GM19468 (cell line): ENCODE data around the gene RABIF.

ENCODE experiments used
- ATAC-seq: cut with Tn5 transposase; IDR thresholded peaks from one replicate; pipeline ENCODE4 v1.9.1; 2021; ENCODE audit warnings: mild to moderate bottlenecking, moderate library complexity, moderate number of reproducible peaks; ENCODE audit not compliant: unreplicated experiment; ENCODE audit errors: extremely low read depth

RABIF gene

DNA sequence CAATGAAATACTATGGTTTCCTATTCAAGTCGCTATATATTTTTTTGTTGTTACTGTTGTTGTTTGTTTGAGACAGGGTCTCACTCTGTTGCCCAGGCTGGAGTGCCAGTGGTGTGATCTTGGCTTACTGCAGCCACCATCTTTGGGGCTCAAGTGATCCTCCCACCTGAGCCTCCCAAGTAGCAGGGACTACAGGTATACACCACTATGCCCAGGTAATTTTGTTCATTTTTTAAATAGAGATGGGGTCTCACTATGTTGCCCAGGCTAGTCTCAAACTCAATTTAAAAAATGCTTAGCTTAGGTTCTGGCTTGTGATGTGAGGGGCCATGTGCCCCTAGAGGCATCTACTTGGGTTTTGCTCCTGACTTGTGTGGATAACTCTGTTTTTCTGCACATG lies 9.8 kb downstream of the RABIF start:
- ATAC-seq, result no peak

DNA sequence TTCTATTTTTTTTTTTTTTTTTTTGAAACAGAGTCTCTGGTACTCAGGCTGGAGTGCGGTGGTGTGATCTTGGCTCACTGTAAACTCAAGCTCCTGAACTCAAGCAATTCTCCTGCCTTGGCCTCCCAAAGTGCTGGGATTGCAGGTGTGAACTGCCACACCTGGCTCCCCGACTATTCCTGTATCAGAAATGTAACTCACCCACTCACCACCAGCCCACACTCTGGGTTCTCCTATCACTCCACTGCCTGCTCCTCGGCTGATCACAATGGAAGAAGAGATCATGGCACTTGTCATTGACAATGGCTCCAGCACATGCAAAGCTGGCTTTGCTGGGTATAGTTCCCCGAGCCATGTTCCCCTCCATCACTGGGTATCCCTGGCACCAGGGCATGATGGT lies 15.9 kb downstream of the RABIF start:
- ATAC-seq, result no peak

DNA sequence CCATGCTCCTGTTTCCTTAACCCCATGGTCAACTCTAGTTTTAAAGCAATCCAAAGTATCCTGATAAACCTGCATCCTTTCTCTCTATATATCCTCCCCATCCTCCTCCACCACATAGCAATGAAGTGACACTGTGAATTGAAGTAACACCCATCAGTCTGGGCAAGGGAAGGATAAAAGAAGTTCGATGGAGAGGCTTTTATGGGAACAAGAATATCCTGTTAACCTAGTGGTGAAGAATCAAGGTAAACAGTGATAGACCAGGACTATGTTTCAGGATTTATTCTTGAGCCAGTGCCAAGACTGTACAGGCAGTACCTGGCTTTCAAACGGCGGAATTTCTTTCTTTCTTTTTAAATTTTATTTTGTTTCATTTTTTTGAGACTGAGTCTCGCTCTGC lies 17.6 kb downstream of the RABIF start:
- no peak for ATAC-seq

DNA sequence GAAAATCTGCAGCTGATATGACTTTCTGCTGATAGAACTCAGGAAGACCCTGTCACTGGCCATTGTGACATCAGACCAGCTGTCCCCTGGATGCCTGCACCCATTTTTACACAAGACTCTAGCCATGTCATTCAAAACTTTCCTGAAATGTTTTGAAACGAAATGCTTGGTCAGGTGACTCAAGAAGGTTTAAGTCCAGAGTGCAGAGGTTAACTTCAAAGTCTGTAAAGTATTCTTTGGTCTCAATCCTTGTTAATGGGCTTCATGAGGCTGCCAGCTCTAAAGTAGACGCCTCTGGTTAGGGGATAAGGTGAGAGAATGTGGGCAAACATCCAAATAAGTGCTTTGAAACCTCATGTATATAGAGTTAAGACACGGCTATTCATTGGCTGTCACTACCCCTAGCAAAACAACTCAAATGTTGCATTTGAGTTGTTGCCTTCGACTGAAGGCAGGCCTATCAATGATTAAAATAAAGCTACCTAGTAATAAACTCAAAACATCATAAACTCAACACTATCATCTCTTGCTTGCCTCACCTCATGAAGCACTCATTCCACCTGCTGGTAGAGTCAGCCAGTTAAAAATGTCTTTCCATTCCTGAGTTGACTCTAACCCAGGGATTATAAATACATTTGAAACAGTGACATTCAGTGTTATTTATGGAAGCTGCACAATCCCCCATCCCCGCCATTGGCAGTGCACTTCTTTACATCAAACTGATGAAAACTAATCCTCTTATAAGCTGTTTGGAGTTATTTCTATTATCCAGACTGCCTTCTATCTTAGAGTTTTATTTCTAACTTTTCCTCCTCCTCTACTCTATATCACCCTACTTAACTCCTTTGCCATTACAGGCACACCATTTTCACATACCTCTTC lies 26.0 kb downstream of the RABIF start:
- no peak for ATAC-seq

GRCh38 chr1:202861420-202862132 lies 27.4 kb downstream of the RABIF start:
- ATAC-seq, result no peak

DNA sequence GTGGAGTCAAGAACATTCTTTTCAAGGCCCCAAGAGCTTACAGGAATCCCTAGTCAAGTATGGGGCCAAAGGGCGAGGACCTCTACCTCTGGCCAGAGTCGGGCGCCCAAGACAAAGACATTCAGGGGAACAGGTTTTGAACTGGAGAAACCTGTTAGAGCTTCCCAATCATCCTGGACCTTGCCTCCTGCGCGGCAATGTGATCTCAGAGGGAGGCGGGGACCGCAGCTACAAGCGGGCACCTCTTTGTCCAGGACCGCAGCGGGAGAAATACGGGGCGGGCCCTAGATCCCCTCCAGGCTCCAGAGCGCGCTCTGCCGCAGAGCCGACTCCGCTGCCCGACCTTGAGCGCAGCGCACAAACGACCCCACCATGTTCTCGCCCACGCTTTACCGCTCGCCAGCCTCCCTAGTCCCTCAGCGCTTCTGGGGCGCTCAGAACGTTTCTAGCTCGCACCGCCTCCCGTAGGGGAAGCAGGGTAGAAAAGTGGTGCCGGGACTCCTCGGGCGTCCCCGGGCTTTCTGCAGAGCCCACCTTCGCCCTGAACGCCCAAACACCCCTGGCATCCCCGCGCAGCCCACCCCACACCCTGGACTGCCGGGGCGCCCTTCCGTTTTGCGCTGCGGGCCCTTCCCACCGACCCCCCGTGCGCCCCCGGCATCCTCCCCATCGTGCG lies 28.1 kb downstream of the RABIF start:
- ATAC-seq, result no peak

DNA sequence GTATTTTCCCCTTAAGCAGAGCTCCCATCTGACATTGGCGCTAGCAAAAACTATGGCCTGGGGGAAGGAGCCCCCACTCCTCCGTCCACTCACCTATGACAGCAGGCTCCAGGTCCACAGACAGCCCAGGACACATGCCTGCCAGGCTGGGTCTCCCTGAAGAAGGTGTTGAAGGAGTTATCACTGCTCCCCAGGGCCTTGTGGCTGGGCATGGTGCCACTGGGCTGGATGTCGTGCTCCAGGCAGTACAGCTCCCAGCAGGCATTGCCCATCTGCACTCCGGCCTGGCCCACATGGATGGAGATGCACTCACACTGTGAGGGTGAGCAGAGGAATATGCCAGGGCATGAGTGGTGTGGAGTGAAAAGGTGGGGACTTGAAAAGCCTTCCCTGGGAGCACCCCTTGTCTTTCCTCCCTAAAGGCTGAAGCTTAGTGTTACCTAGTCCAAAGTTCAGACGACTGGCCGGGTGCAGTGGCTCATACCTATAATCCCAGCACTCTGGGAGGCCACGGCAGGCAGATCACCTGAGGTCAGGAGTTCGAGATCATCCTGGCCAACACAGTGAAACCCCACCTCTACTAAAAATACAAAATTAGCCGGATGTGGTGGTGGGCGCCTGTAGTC lies 30.0 kb downstream of the RABIF start:
- ATAC-seq, result no peak

DNA sequence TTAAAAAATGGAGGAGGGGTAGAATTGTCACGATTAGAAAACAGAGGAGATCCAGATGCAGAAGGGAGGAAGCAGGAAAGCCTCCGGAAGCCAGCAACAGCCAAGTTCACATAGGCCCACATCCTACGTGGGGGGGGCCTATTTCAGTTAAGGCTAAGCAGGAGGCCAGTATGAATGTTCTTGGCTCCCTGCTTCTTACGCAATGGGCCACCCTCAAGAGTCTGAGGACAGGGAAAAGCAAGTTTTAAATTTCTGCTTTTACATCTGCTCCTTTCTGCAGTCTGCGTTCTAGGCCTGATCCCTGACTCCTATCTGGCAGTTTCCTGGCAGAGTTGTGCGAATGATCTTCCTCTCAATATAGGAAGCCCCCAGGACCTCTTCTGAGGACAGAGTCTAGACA lies 30.6 kb downstream of the RABIF start:
- ATAC-seq, result no peak

DNA sequence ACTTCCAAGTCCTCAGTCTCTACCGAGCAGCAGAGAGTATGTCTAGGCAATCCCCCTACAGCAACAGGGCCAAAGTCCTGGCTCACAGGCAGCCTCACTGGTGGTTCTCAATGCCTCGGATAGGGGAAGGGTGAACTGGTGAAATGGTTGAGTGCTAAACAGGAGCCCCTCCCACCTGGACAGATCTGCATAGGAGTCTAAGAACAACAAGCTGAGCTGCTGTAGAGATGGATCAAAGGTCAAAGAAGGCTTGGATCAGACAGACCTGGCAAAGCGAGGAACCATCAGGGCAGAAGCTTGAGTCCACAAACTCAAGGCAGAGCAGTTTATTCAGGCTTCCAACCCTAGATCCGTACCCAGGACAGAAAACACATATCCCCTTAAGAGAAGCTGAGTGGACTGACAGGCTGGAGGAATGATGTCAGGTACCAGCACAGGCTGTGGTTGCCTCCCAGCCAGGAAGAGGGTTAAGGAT lies 31.8 kb downstream of the RABIF start:
- no peak for ATAC-seq

DNA sequence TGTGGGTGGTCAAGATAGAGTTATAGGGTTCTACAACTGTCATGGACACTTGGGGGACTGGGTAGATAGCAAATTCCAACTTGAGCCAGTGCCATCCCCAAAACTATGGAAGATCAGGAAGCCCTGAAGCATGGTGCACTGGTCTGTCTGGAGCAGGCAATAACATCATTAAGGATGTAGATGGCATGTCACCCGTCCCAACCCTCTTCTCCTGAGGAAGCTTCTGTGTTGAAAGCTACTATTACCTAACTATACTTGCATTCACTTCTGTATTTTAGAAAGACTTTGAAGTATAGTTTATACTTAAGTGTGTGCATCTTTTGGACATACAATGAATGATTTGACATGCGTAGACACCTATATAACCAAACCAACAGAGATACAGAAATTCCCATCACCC lies 32.9 kb downstream of the RABIF start:
- ATAC-seq, result no peak

- no peak for ATAC-seq
These were observed 34.2 kb downstream of the RABIF start for GRCh38 chr1:202854787-202855186.

- ATAC-seq, result no peak
These were observed 36.6 kb downstream of the RABIF start for GRCh38 chr1:202852163-202852904.

DNA sequence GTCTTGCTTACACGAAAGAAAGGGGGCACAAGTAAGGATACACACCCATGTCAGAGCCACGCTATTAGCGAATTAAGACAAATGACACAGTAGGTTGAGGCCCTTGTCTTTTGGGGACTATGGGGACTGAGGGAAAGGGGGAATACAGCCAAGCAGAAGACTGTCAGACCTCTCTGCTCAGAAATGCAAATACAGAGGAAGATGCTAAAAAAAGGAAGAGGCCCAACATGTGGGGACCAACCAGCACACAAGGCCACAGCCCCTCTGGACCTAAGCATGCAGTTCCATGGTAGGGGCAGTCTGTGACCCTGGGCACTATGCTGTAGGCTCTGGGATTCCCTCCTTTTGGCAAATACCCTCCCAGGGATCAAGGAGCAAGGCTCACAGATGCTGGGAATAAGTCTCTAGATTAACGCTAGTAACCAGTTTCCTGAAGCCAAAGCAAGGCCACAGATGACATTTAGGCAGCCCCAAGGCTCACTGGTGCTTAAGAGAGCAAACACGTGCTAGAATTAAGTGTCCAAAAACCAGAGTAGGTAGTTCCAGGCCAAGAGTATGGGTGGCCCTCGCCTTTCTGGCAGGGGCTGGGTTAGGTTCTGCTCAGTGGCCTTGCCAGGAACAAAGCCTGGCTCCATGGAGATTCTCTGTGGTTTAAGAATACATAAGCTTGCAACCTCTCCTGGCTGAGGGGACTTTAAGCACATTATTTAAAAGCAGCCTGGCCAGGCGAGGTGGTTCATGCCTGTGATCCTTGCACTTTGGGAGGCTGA lies 38.2 kb downstream of the RABIF start:
- ATAC-seq, result no peak

DNA sequence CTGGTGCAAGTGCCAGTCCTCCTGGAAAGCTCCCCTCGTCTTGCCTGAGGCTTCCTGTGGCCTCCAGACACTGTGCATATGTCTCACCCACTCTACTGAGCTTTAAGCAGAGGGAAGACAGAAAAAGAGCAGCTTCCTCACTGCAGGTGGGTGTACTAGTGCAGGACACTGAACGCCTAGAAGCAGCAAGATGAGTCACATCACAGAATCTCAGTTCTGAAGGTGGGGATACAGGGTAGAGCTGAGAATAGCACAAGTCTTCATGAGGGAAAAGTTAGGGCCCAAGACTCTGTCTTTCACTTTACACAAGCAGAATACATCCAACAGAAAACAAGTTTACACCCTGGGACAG lies 40.8 kb downstream of the RABIF start:
- no peak for ATAC-seq

DNA sequence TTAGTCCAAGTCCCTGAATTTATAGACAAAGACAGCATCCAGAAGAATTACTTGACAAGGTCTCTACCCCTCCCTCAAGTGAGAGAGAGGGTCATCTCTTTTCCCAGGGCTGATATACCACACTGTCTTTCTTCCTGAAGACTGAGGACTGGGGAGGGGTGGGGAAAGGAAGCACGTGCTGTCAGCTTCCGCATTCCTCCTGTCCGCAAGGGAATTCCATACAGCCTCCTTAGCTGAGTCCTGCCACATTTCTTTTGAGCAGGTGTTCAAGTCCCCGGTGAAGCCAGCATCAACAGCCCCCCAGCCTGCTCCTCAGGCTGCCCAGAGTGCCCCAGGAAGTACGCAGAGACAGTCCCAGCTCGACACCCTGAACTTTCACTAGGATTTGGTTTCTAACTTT lies 44.0 kb downstream of the RABIF start:
- ATAC-seq, result no peak

DNA sequence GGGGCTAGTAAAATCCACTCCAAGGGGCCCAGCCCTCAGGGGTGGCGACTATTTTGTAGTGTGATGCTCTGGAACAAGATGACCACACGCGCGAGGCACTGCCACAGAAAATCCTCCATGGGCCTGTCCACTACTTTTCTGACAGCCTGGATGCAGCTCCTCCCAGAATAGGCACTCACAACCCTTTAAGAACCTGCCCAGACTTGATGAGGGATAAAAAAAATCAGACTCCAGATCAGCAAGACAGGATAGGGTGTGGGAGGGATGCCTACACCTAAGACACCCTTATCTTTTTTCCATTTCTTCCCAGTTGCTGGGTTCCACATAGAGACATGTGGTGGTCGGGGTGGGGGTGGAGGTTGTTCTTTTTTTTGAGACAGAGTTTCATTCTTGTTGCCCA lies 44.7 kb downstream of the RABIF start:
- no peak for ATAC-seq

- ATAC-seq, result no peak
These were observed 45.9 kb downstream of the RABIF start for GRCh38 chr1:202843081-202843480.

DNA sequence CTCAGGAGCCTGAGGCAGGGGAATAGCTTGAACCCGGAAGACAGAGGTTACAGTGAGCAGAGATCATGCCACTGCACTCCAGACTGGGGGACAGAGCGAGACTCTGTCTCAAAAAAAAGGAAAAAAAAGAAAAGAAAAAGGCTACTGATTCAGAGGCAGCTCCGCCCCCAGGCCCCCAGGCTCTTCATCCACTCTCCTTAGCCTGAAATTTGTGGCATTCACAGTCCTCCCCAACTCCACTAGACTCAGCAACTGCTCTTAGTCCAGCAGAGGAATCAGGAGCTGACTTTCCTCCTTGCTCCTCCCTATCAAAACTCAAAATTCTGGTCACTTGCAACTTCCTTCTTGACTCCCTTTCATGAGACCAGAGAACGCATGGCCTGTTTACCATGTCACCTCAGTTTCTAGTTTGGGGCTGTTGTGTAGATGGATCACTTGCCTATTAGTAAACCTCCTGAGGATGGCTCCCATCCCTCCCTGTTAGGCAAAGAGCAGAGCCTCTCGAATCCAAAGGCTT lies 51.1 kb downstream of the RABIF start:
- ATAC-seq, result no peak
